Measurements from ENCODE around the gene ECHDC3.
A peak's percentile ranks its signal among the peaks of the same experiment; 100 is the strongest.

The ECHDC3 gene

GRCh38 chr10:11750420-11750819 lies 8.2 kb downstream of the ECHDC3 start:
- Mint-ChIP-seq H3K9me3 (no peaks in the 10 kb centered on the region), H3K4me3 (no peak overlapping the region), H3K27ac (no peak overlapping the region), H3K27me3 (ENCODE audit: low read depth, poor library complexity) (peaks cover 4% of the 10 kb centered on the region), H3K4me1 (peaks cover 48% of the 10 kb centered on the region), H3K36me3 (ENCODE audit: low read depth) (peaks cover 11% of the 10 kb centered on the region)
- TF ChIP-seq, protein P1, sequence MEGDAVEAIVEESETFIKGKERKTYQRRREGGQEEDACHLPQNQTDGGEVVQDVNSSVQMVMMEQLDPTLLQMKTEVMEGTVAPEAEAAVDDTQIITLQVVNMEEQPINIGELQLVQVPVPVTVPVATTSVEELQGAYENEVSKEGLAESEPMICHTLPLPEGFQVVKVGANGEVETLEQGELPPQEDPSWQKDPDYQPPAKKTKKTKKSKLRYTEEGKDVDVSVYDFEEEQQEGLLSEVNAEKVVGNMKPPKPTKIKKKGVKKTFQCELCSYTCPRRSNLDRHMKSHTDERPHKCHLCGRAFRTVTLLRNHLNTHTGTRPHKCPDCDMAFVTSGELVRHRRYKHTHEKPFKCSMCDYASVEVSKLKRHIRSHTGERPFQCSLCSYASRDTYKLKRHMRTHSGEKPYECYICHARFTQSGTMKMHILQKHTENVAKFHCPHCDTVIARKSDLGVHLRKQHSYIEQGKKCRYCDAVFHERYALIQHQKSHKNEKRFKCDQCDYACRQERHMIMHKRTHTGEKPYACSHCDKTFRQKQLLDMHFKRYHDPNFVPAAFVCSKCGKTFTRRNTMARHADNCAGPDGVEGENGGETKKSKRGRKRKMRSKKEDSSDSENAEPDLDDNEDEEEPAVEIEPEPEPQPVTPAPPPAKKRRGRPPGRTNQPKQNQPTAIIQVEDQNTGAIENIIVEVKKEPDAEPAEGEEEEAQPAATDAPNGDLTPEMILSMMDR (IDR thresholded peaks at IDR 0.05), result no peak
- no peak for DNase-seq

GRCh38 chr10:11754173-11754572 lies 12.0 kb downstream of the ECHDC3 start:
- Mint-ChIP-seq H3K27me3 (ENCODE audit: low read depth, poor library complexity) (peaks cover 3% of the 10 kb centered on the region), H3K4me1 (peaks cover 62% of the 10 kb centered on the region), H3K36me3 (ENCODE audit: low read depth) (peaks cover 14% of the 10 kb centered on the region), H3K9me3 (no peaks in the 10 kb centered on the region), H3K4me3 (no peak overlapping the region), H3K27ac (no peak overlapping the region)
- TF ChIP-seq, protein P1 (IDR thresholded peaks at IDR 0.05), result no peak
- DNase-seq, result no peak

DNA sequence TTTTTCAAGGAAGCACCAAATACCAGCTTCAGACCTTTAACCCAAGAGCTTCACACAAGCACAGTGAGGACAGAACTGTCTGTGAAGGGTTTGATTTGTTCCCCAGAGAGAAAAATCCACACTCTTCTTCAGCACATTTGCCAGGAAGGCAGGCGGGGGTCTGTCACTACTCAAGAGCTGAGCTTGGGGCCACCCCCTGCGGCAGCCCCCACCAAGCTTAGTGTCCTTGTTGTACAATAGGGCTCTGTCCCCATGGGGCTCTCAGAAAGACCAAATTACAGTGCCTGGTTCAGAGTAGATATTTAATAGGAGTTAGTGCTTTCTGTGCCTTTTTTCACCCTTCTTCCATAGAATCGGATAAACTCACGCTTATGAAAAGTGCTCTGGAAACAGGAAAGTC lies 12.4 kb downstream of the ECHDC3 start:
- DNase-seq, result no peak
- Mint-ChIP-seq H3K36me3 (ENCODE audit: low read depth) (peaks cover 14% of the 10 kb centered on the region), H3K4me3 (no peak overlapping the region), H3K27me3 (ENCODE audit: low read depth, poor library complexity) (peaks cover 3% of the 10 kb centered on the region), H3K9me3 (no peaks in the 10 kb centered on the region), H3K4me1 (peaks cover 58% of the 10 kb centered on the region), H3K27ac (no peak overlapping the region)
- TF ChIP-seq, protein P1 (IDR thresholded peaks at IDR 0.05), result no peak

GRCh38 chr10:11755512-11756263 lies 13.5 kb downstream of the ECHDC3 start:
- peaks cover 3% of the 10 kb centered on the region for H3K27me3 Mint-ChIP-seq (ENCODE audit: low read depth, poor library complexity)
- no peak for DNase-seq
- no peak overlapping the region for H3K4me3 Mint-ChIP-seq
- H3K9me3 Mint-ChIP-seq, result no peaks in the 10 kb centered on the region
- H3K4me1 Mint-ChIP-seq, result peaks cover 60% of the 10 kb centered on the region
- TF ChIP-seq, protein P1 (IDR thresholded peaks at IDR 0.05), result no peak
- H3K36me3 Mint-ChIP-seq (ENCODE audit: low read depth), result peaks cover 12% of the 10 kb centered on the region
- H3K27ac Mint-ChIP-seq, result no peak overlapping the region

DNA sequence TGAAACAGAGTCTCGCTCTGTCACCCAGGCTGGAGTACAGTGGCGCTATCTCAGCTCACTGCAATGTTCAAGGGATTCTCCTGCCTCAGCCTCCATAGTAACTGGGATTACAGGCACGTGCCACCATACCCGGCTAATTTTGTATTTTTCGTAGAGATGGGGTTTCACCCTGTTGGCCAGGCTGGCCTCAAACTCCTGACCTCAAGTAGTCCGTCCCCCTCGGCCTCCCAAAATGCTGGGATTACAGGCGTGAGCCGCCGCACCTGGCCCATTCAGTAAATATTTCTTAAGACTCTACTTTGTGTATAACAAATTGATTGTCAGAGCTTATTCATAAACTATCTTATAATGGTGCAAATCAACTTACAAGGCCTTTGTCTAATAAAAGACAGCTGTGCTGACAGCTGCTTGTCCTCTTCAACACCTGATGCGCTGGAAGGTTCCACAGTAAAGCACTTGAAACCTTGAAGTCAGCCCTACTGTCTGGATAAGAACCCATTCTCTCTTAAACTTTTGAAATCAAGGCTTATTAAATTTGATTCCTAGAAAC lies 14.7 kb downstream of the ECHDC3 start:
- TF ChIP-seq, protein P1 (IDR thresholded peaks at IDR 0.05), result no peak
- DNase-seq, result no peak
- Mint-ChIP-seq H3K9me3 (no peaks in the 10 kb centered on the region), H3K4me1 (peaks cover 54% of the 10 kb centered on the region), H3K36me3 (ENCODE audit: low read depth) (peaks cover 10% of the 10 kb centered on the region), H3K27me3 (ENCODE audit: low read depth, poor library complexity) (peaks cover 7% of the 10 kb centered on the region), H3K27ac (no peak overlapping the region), H3K4me3 (no peak overlapping the region)

DNA sequence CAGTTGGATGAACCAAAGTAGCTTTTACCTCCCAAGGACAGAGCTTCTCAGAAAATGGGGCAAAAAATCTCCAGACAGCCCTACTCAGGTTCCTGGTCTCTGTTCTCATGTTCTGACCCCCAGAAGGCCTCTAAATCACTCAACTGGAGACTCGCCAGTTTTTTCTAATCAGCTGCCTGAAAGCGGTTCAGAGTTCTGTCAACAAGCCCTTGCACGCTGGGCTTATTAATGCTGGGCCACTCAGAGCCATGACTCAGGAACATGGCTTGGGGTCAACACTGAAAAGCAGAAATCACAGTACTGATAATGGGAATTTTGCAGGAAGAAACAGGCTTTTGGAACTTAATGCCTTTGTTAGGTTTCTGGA lies 15.3 kb downstream of the ECHDC3 start:
- Mint-ChIP-seq H3K27me3 (ENCODE audit: low read depth, poor library complexity) (peaks cover 10% of the 10 kb centered on the region), H3K4me3 (no peak overlapping the region), H3K4me1 (peaks cover 57% of the 10 kb centered on the region), H3K27ac (peak overlapping the region; percentile 88), H3K9me3 (no peaks in the 10 kb centered on the region), H3K36me3 (ENCODE audit: low read depth) (peaks cover 10% of the 10 kb centered on the region)
- no peak for DNase-seq
- TF ChIP-seq, protein P1 (IDR thresholded peaks at IDR 0.05), result no peak

Data from nephron progenitor cell (in vitro differentiated cells).